ENCODE measurements around the gene HEXIM1.

GRCh38 chr17:45160447-45161287, 12.4 kb downstream of the HEXIM1 start:
- TF ChIP-seq CTCF (IDR thresholded peaks at IDR 0.05) (peak; percentile 34), ZFX (IDR thresholded peaks at IDR 0.05; ENCODE audit: borderline replicate concordance) (no peak)

Measured in 22Rv1 (cell line).